HFF-Myc (cell line): ENCODE measurements around the gene LGR4.
"Not testable (repeated sequence)": the region's sequence is repeated elsewhere in the genome, so short reads cannot be mapped to it uniquely, and the experiment has no call there.

ENCODE experiments used
- DNase-seq: peaks from one replicate; pipeline ENCODE4 v3.0.0-alpha.2; 2011; ENCODE audit warnings: low read depth; ENCODE audit errors: extremely low read depth
- H3K4me3 ChIP-seq: replicated peaks from 2 replicates; pipeline ENCODE4 v1.5.1; 2011; ENCODE audit warnings: low read depth, mild to moderate bottlenecking, control low read depth, low read length
- CTCF ChIP-seq: IDR thresholded peaks from 2 replicates; pipeline ENCODE4 v1.5.1; 2012; ENCODE audit warnings: mild to moderate bottlenecking, low read depth, low read length, control low read depth; ENCODE audit errors: missing control alignments

LGR4 gene

GRCh38 chr11:27350511-27350910, 122.1 kb downstream of the LGR4 start:
- no peak overlapping the region for H3K4me3 ChIP-seq
- no peak for DNase-seq
- TF ChIP-seq CTCF: no peak

GRCh38 chr11:27349919-27350318, 122.7 kb downstream of the LGR4 start:
- no peak for TF ChIP-seq CTCF
- DNase-seq: no peak
- H3K4me3 ChIP-seq: no peak overlapping the region

- H3K4me3 ChIP-seq: no peak overlapping the region
- TF ChIP-seq CTCF: no peak
- DNase-seq: no peak
Measured at GRCh38 chr11:27348340-27348873, 124.2 kb downstream of the LGR4 start.

- TF ChIP-seq CTCF: no peak
- no peak for DNase-seq
- H3K4me3 ChIP-seq: no peak overlapping the region
Measured at GRCh38 chr11:27347359-27348339, 124.9 kb downstream of the LGR4 start.

GRCh38 chr11:27339941-27340340, 132.6 kb downstream of the LGR4 start:
- no peak for DNase-seq
- no peak for TF ChIP-seq CTCF
- H3K4me3 ChIP-seq: no peak overlapping the region

GRCh38 chr11:27334764-27335163, 137.8 kb downstream of the LGR4 start:
- not testable (repeated sequence) for DNase-seq, H3K4me3 ChIP-seq

- no peak overlapping the region for H3K4me3 ChIP-seq
- DNase-seq: no peak
Measured at GRCh38 chr11:27331981-27332380, 140.6 kb downstream of the LGR4 start.

More at GRCh38 chr11:27331981-27332380, 140.6 kb downstream of the LGR4 start:
- TF ChIP-seq CTCF: no peak
